Activated B cell treated with CpG ODN at 0.5 μM for 24 hours (primary cell): ENCODE measurements around the gene TMEM94. TPM values are rescaled to one million over a fixed set of nuclear protein-coding genes. Genes with fewer than 3 reads are reported as not detected.

Source experiments
- ATAC-seq: fragments of 200-7000 bp; cut with Tn5 transposase; one replicate; pipeline ENCODE4 v1.10.0; 2021; ENCODE audit warnings: low read depth, mild to moderate bottlenecking, moderate library complexity
- CTCF ChIA-PET: fragments of 350-600 bp; sonication (Branson Sonifier 250); formaldehyde crosslinking; loops from one replicate; lab custom pipeline; 2021; ENCODE audit warnings: antibody characterized with exemption; lab: Charles Lee
- POLR2A ChIA-PET: fragments of 350-600 bp; sonication (Branson Sonifier 250); formaldehyde crosslinking; loops from one replicate; lab custom pipeline; 2021; ENCODE audit warnings: antibody characterized with exemption; lab: Charles Lee
- DNase-seq: peaks from one replicate; pipeline ENCODE4 v3.0.0; 2022
- H3K27ac Mint-ChIP-seq: one replicate; pipeline ENCODE4 v1.8.0; 2020; ENCODE audit warnings: mixed read lengths
- H3K27me3 Mint-ChIP-seq: one replicate; pipeline ENCODE4 v1.8.0; 2021; ENCODE audit warnings: mixed read lengths
- H3K36me3 Mint-ChIP-seq: one replicate; pipeline ENCODE4 v1.8.0; 2021; ENCODE audit warnings: low read depth, mixed read lengths
- H3K4me1 Mint-ChIP-seq: one replicate; pipeline ENCODE4 v1.8.0; 2021; ENCODE audit warnings: mixed read lengths
- H3K4me3 Mint-ChIP-seq: one replicate; pipeline ENCODE4 v1.8.0; 2020; ENCODE audit warnings: mild to moderate bottlenecking, mixed read lengths
- H3K9me3 Mint-ChIP-seq: one replicate; pipeline ENCODE4 v1.8.0; 2020; ENCODE audit warnings: mixed read lengths
- intact Hi-C: fragments of 100-400 bp; cut with micrococcal nuclease; formaldehyde crosslinking; loops from one replicate; pipeline ENCODE4 v1.15.1; 2024
- total RNA-seq: library from RNA; stranded (reverse); gene quantifications from 2 replicates; pipeline ENCODE4 v1.2.3, GENCODE V29; 2022
- TF ChIP-seq, protein P1 (sequence below): fragments of 200-600 bp; IDR thresholded peaks from one replicate; pipeline ENCODE4 v1.8.0; 2022; ENCODE audit warnings: antibody characterized with exemption, mild to moderate bottlenecking

Gene TMEM94
- total RNA-seq, 1 donor from 2014 or later = 86.6 TPM

DNA sequence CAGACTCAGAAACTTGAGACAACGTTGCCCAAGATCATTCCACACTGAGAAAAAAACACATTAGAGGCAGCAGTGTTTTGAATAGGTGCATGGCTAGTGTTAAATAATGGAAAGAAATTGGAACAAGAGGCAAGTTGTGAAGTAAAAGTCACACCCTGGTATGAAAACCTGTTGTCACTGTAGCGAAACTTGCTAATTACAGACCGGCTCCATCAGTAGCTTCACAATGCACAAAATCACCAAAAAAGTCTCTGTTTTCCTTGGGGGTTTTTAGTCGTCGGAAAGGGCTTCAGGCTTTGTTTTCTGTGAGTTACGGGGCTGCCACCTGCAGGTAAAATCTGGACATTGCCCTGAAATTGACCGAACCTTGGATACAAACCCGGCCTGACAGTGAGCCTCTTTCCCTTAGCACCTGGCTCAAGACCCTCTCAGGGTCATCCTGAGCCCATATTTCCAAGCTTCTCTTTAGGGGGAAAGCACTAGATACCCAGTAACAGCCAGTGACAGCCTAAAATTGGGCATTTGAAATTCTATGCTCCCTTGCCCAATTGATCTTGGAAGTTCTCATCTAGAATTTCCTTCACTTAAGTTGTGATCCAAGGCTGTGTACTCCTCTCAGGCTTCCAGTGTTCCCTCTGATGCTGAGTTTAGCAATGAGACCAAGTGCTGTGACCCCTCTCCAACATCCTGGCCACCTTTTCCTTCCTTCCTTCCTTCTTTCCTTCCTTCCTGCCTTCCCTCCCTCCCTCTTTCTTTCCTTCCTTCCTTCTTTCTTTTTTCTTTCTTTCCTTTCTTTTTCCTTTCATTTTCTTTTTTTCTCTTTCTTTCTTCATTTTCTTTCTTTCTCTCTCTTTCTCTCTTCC, 43.7 kb upstream of the TMEM94 start:
- DNase-seq (peak; percentile 63), ATAC-seq (peak; percentile 94)
- peak overlapping the region; percentile 63 for H3K27ac Mint-ChIP-seq
- TF ChIP-seq, protein P1, sequence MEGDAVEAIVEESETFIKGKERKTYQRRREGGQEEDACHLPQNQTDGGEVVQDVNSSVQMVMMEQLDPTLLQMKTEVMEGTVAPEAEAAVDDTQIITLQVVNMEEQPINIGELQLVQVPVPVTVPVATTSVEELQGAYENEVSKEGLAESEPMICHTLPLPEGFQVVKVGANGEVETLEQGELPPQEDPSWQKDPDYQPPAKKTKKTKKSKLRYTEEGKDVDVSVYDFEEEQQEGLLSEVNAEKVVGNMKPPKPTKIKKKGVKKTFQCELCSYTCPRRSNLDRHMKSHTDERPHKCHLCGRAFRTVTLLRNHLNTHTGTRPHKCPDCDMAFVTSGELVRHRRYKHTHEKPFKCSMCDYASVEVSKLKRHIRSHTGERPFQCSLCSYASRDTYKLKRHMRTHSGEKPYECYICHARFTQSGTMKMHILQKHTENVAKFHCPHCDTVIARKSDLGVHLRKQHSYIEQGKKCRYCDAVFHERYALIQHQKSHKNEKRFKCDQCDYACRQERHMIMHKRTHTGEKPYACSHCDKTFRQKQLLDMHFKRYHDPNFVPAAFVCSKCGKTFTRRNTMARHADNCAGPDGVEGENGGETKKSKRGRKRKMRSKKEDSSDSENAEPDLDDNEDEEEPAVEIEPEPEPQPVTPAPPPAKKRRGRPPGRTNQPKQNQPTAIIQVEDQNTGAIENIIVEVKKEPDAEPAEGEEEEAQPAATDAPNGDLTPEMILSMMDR = peak; percentile 9
- H3K4me1 Mint-ChIP-seq = peaks cover 12% of the 10 kb centered on the region
- H3K36me3 Mint-ChIP-seq = no peaks in the 10 kb centered on the region
- CTCF ChIA-PET = interaction anchor here (0.7 to 3.4 kb wide), 31 partner anchors 16 to 455 kb away, joined by 3 to 53 read pairs (median 4); partner anchors contain the start of genes MIF4GD, NUP85, SLC25A19 and TMEM94
- H3K27me3 Mint-ChIP-seq = no peaks in the 10 kb centered on the region
- peak overlapping the region; percentile 53 for H3K4me3 Mint-ChIP-seq
- POLR2A ChIA-PET = interaction anchor here (0.5 to 2.4 kb wide), 13 partner anchors 11 to 299 kb away, joined by 3 to 34 read pairs (median 8); partner anchors contain the start of genes GGA3, MIF4GD, SLC25A19 and TMEM94
- intact Hi-C loops = loop anchor here (1.0 to 5.0 kb wide), 7 partner anchors 89 to 451 kb away; partner anchors contain the start of genes MYO15B and SLC25A19
- H3K9me3 Mint-ChIP-seq = no peaks in the 10 kb centered on the region

DNA sequence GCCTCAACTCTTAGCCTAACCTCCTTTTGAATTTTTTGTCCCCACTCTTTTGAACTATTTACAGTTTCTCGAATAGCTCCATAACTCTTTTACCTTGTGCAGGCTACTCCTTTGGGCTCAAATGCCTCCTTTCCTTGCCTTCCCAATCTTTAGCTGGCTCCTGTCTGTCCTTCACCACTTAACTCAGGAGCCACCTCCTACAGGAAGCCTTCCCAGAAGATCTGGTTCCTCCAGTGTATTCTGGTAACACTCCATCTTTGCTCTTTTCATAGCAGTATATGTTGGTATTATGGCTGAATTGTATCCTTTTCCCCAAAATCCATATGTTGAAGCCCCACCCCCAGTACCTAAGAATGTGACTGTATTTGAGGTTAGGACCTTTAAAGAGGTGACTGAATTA, 41.9 kb upstream of the TMEM94 start:
- no peaks in the 10 kb centered on the region for H3K27me3 Mint-ChIP-seq
- H3K36me3 Mint-ChIP-seq = no peaks in the 10 kb centered on the region
- no peak for DNase-seq
- ATAC-seq = no peak
- POLR2A ChIA-PET = interaction anchor here (0.7 to 1.9 kb wide), 3 partner anchors 84 to 125 kb away, joined by 3 to 17 read pairs (median 12); partner anchors contain the start of gene SLC25A19
- no peak overlapping the region for H3K4me3 Mint-ChIP-seq
- CTCF ChIA-PET = interaction anchor here (3.4 kb wide), 1 partner anchor 93 kb away, joined by 53 read pairs; no protein-coding TSS in a partner anchor
- no peak overlapping the region for H3K27ac Mint-ChIP-seq
- intact Hi-C loops = loop anchor here (5.0 kb wide), 1 partner anchor 173 kb away; the partner anchor contains the start of gene MYO15B
- TF ChIP-seq, protein P1 = no peak
- peaks cover 12% of the 10 kb centered on the region for H3K4me1 Mint-ChIP-seq
- H3K9me3 Mint-ChIP-seq = no peaks in the 10 kb centered on the region

DNA sequence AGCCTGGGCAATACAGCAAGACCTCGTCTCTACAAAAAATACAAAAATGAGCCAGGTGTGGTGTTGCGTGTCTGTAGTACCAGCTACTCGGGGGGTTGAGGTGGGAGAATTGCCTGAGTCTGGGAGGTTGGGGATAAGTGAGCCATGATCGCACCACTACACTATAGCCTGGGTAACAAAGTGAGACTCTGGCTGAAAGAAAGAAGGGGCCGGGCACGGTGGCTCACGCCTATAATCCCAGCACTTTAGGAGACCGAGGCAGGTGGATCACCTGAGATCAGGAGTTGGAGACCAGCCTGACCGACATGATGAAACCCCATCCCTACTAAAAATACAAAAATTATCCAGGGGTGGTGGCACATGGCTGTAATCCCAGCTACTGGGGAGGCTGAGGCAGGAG, 40.4 kb upstream of the TMEM94 start:
- peaks cover 12% of the 10 kb centered on the region for H3K4me1 Mint-ChIP-seq

DNA sequence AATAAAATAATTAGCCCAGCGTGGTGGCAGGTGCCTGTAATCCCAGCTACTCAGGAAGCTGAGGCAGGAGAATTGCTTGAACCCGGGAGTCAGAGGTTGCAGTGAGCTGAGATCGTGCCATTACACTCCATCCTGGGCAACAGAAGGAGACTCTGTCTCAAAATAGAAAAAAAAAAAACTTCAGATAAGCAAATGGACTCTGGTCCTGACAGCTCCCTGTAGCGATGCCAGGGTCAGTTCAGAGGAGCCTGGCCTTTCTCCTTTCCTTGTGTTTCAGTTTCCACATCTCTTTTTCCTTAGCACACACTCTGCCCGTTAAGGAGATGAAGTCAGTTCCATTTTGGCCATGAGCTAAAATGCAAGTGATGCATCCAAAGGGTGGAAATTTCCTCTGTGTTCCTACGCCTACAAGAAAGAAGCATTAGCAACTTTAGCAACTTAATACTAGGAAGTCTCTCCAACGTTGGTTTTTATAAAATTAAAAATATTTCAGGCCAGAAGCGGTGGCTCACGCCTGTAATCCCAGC, 39.3 kb upstream of the TMEM94 start:
- intact Hi-C loops = no loop called here
- H3K27ac Mint-ChIP-seq = no peak overlapping the region
- H3K36me3 Mint-ChIP-seq = no peaks in the 10 kb centered on the region
- CTCF ChIA-PET = interaction anchor here (0.7 kb wide), 1 partner anchor 727 kb away, joined by 4 read pairs; no protein-coding TSS in a partner anchor
- no peaks in the 10 kb centered on the region for H3K27me3 Mint-ChIP-seq
- POLR2A ChIA-PET = no interaction called here
- peaks cover 8% of the 10 kb centered on the region for H3K4me1 Mint-ChIP-seq
- H3K9me3 Mint-ChIP-seq = no peaks in the 10 kb centered on the region
- TF ChIP-seq, protein P1 = no peak
- DNase-seq (no peak), ATAC-seq (no peak)
- no peak overlapping the region for H3K4me3 Mint-ChIP-seq

More for the DNA sequence above, 40.4 kb upstream of the TMEM94 start:
- Mint-ChIP-seq H3K4me3 (no peak overlapping the region), H3K27me3 (no peaks in the 10 kb centered on the region), H3K9me3 (no peaks in the 10 kb centered on the region), H3K36me3 (no peaks in the 10 kb centered on the region), H3K27ac (no peak overlapping the region)
- POLR2A ChIA-PET = interaction anchor here (0.7 to 1.9 kb wide), 2 partner anchors 120 to 126 kb away, joined by 7 to 17 read pairs; partner anchors contain the start of gene SLC25A19
- ATAC-seq (no peak), DNase-seq (no peak)
- CTCF ChIA-PET = interaction anchor here (1.0 kb wide), 1 partner anchor 127 kb away, joined by 4 read pairs; the partner anchor contains the start of gene SLC25A19
- TF ChIP-seq, protein P1 = no peak
- intact Hi-C loops = no loop called here
